GM23248 (cell line): ENCODE data around the gene KCTD6. TPM values are rescaled to one million over a fixed set of nuclear protein-coding genes. Genes with fewer than 3 reads are reported as not detected.

Experiments
- DNase-seq: peaks from one replicate; pipeline ENCODE4 v3.0.0-alpha.2; 2015
- H2AFZ ChIP-seq: fragments of 200-600 bp; sonication (generic); 2 replicates; pipeline ENCODE4 v1.6.1; 2016; ENCODE audit warnings: antibody characterized with exemption
- H3F3A ChIP-seq: fragments of 200-600 bp; sonication (generic); 2 replicates; pipeline ENCODE4 v1.6.1; 2016; ENCODE audit warnings: mild to moderate bottlenecking, antibody characterized with exemption, mixed run types; ENCODE audit not compliant: insufficient read depth
- H3K27ac ChIP-seq: fragments of 200-600 bp; sonication (generic); 2 replicates; pipeline ENCODE4 v1.5.1; 2016; ENCODE audit warnings: mild to moderate bottlenecking
- H3K27me3 ChIP-seq: fragments of 200-600 bp; sonication (generic); replicated peaks from 2 replicates; pipeline ENCODE4 v1.6.1; 2016; ENCODE audit warnings: mild to moderate bottlenecking; ENCODE audit not compliant: insufficient read depth
- H3K36me3 ChIP-seq: fragments of 200-600 bp; sonication (generic); 2 replicates; pipeline ENCODE4 v1.6.1; 2016; ENCODE audit warnings: low read depth, mild to moderate bottlenecking
- H3K4me1 ChIP-seq: fragments of 200-600 bp; sonication (generic); 2 replicates; pipeline ENCODE4 v1.6.1; 2016; ENCODE audit warnings: mild to moderate bottlenecking; ENCODE audit not compliant: insufficient read depth
- H3K4me2 ChIP-seq: fragments of 200-600 bp; sonication (generic); one replicate; pipeline ENCODE4 v1.6.1; 2016; ENCODE audit warnings: mild to moderate bottlenecking; ENCODE audit not compliant: unreplicated experiment
- H3K4me3 ChIP-seq: fragments of 200-600 bp; sonication (generic); 2 replicates; pipeline ENCODE4 v1.5.1; 2016; ENCODE audit warnings: mild to moderate bottlenecking
- H3K79me2 ChIP-seq: fragments of 200-600 bp; sonication (generic); 2 replicates; pipeline ENCODE4 v1.6.1; 2016; ENCODE audit warnings: mild to moderate bottlenecking; ENCODE audit not compliant: insufficient read depth
- H3K9ac ChIP-seq: fragments of 200-600 bp; sonication (generic); 2 replicates; pipeline ENCODE4 v1.6.1; 2016; ENCODE audit warnings: mild to moderate bottlenecking
- H3K9me2 ChIP-seq: fragments of 200-600 bp; sonication (generic); 2 replicates; pipeline ENCODE4 v1.6.1; 2016; ENCODE audit warnings: mixed run types, mild to moderate bottlenecking, moderate library complexity; ENCODE audit not compliant: insufficient read depth
- H3K9me3 ChIP-seq: fragments of 200-600 bp; sonication (generic); one replicate; pipeline ENCODE4 v1.6.1; 2017; ENCODE audit warnings: low read depth
- H4K20me1 ChIP-seq: fragments of 200-600 bp; sonication (generic); 2 replicates; pipeline ENCODE4 v1.6.0; 2016; ENCODE audit not compliant: insufficient read depth
- EZH2 ChIP-seq: fragments of 200-600 bp; sonication (generic); IDR thresholded peaks from 2 replicates; pipeline ENCODE4 v1.6.1; 2018; ENCODE audit warnings: antibody characterized with exemption, mild to moderate bottlenecking; ENCODE audit not compliant: insufficient read depth, poor library complexity, severe bottlenecking
- EZH2phosphoT487 ChIP-seq: fragments of 200-600 bp; sonication (generic); IDR thresholded peaks from 2 replicates; pipeline ENCODE4 v1.6.1; 2018; ENCODE audit warnings: antibody characterized with exemption, moderate library complexity, mild to moderate bottlenecking, low read depth; ENCODE audit not compliant: insufficient read depth
- WGBS, 2 experiments: methylation state at CpG; one replicate each; pipeline ENCODE4 v1.1.6; 2015 to 2017; ENCODE audit warnings: low lambda C conversion rate in 2 of 2, low coverage in 1 of 2; ENCODE audit errors: missing lambda C conversion rate in 2 of 2; 5-methylcytosine and 5-hydroxymethylcytosine counted together
- in situ Hi-C: fragments of 300-500 bp; cut with MboI; formaldehyde crosslinking; loops from 2 replicates; pipeline ENCODE4 v1.15.0; 2020
- polyA plus RNA-seq: library from polyadenylated mRNA; unstranded; fragments of >200 nt; fragmentation: Nextera tagmentation; extraction: Ambion mirVana; gene quantifications from 2 replicates; pipeline ENCODE4 v1.2.1, GENCODE V29; 2016
- total RNA-seq: library from RNA; depleted of rRNA; stranded (reverse); fragments of >200 nt; shearing (Covaris generic); gene quantifications from 2 replicates; pipeline ENCODE4 v1.2.3, GENCODE V29; 2014; rRNA removed

The KCTD6 gene
- total RNA-seq (12.3 and 13.7 TPM in 2 replicates), polyA plus RNA-seq (12.8 and 15.7 TPM in 2 replicates)

DNA sequence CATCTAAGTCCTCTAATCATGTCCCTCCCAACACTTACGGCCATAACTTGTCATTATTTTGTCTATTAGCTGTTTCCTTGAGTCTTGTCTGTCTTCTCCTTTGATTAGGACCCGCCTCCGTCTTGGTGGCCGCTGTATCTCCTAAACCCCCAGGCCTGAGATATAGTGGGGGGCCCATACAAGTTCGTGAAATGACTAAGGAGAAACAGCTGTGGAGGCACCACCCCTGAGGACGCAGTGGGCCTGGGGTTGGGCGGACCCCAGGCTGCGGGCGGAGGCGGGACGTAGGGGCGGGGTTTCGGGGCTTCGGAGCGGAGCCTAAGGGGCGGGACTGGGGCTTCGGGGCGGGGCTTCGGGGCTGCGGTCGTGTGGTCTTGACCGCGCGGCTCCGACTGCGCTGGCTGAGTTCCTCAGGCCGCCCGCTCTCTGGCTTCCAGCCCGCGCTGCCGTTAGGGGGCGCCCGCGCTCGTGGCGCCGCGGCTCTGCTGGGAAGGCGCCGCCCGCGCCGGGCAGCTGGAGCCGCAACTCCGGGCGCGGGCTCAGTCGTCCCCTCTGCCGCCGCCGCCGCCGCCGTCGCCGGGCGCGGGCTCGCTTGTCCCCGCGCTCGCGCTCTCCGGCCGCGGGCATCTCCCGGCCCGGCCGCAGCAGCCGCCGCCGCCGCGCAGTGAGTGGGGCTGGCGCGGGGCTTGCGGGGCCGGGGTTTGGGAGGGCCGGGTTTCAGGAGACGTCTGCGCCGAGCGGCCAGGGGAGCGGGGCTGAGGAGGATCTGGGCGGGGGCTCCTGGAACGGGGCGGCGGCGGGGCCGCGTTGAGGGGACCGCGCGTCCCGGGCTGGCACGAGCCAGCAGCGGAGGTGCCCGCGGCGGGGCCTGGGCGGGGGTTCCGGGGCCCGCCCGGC lies at the start of gene KCTD6:
Gene KCTD6, plus strand, starts transcription at position 591 of the 897 bp plus-strand sequence. CDS start 6,660 bp downstream, outside the sequence.
- 2% methylated on average over 40 to 81 of the region's 104 CpGs for WGBS, 2 experiments
- Histone ChIP-seq H3K27me3 (no peaks in the 10 kb centered on the region), H3F3A (peaks cover 51% of the 10 kb centered on the region), H3K27ac (no peak within 1 kb of the TSS), H4K20me1 (peaks cover 2% of the 10 kb centered on the region; the same call in 1 of the 2 replicates), H3K9ac (peak within 1 kb of the TSS; percentile 81), H3K36me3 (no peaks in the 10 kb centered on the region), H2AFZ (peak within 1 kb of the TSS; percentile 84), H3K4me2 (peak within 1 kb of the TSS; percentile 83), H3K9me3 (no peaks in the 10 kb centered on the region), H3K9me2 (no peaks in the 10 kb centered on the region), H3K4me1 (peaks cover 48% of the 10 kb centered on the region), H3K79me2 (peaks cover 42% of the 10 kb centered on the region), H3K4me3 (peak within 1 kb of the TSS; percentile 91)
- in situ Hi-C loops = no loop called here
- DNase-seq = peak; percentile 96
- no peak for TF ChIP-seq EZH2
- no peak for TF ChIP-seq EZH2phosphoT487

DNA sequence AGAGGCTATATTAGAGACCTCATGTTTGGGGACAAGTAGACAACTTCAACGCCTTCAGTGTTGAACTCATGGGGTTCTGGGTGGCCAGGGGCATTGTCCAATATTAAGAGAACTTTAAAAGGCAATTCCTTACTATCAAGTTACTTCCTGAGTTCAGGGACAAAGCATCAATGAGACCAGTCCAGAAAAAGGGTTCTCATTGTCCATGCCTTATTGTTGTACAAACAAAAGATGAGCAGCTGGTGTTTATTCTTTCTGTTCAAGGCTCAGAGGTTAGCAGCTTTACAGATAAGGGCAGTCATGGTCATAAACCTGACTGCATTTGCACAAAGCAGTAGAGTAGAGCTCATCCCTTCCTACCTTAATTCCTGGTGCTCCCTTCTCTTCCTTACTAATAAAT lies 39.7 kb upstream of the KCTD6 start:
- no peaks in the 10 kb centered on the region for H3K27me3 ChIP-seq
- no peaks in the 10 kb centered on the region for H3F3A ChIP-seq
- in situ Hi-C loops = no loop called here
- H3K27ac ChIP-seq = no peak overlapping the region
- H3K9me3 ChIP-seq = no peaks in the 10 kb centered on the region
- no peak overlapping the region for H2AFZ ChIP-seq
- H3K4me3 ChIP-seq = no peak overlapping the region
- no peak overlapping the region for H3K9ac ChIP-seq
- DNase-seq = no peak
- H4K20me1 ChIP-seq = no peaks in the 10 kb centered on the region
- H3K9me2 ChIP-seq = no peaks in the 10 kb centered on the region
- TF ChIP-seq EZH2 = no peak
- TF ChIP-seq EZH2phosphoT487 = no peak
- 11 to 20% methylated on average over 1 of the region's 1 CpG for WGBS, 2 experiments
- no peaks in the 10 kb centered on the region for H3K4me1 ChIP-seq
- H3K4me2 ChIP-seq = no peak overlapping the region
- H3K79me2 ChIP-seq = no peaks in the 10 kb centered on the region
- H3K36me3 ChIP-seq = no peaks in the 10 kb centered on the region

DNA sequence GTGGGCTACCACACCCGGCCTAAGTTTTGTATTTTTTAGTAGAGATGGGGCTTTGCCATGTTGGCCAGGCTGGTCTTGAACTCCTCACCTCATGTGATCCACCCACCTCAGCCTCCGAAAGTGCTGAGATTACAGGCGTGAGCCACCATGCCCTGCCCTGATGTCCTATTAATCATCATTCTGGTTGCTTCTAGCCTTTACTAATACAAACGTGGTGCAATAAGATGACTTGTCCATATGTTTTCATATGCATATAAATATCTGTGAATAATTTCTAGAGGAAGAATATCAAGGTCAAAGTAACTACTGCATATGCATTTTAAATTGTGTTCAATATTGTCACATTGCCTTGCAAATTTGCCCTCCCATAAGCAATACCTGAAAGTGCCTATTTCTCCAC lies 32.7 kb upstream of the KCTD6 start:
- Histone ChIP-seq H3K79me2 (no peaks in the 10 kb centered on the region), H3K9me2 (no peaks in the 10 kb centered on the region), H3K9ac (no peak overlapping the region), H3K27me3 (no peaks in the 10 kb centered on the region), H3K4me2 (no peak overlapping the region), H3K9me3 (no peaks in the 10 kb centered on the region), H2AFZ (no peak overlapping the region), H3K4me1 (peaks cover 3% of the 10 kb centered on the region; the same call in 1 of the 2 replicates), H4K20me1 (no peaks in the 10 kb centered on the region), H3K4me3 (no peak overlapping the region), H3K36me3 (no peaks in the 10 kb centered on the region), H3K27ac (no peak overlapping the region), H3F3A (peaks cover 4% of the 10 kb centered on the region; the same call in 1 of the 2 replicates)
- TF ChIP-seq EZH2 (no peak), EZH2phosphoT487 (no peak)
- no peak for DNase-seq
- 52 to 56% methylated on average over 4 of the region's 4 CpGs for WGBS, 2 experiments
- in situ Hi-C loops = no loop called here

DNA sequence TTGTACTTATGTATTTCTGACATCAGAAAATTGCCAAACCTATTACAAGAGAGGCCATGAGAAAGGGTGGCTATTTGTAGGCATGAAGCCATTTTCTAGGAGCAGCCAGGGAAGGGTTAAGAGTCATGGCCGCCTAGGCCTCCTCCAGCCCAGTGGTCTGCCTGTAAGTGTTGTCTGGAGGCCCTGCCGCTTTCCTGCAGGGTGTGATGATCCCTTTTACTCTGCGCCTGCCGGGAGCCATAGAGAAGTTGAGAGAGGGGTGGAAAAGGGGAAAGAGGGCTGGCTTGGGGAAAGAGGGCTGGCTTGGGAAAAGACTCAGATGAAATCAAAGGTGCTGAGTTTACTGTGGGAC lies 29.1 kb upstream of the KCTD6 start:
- Histone ChIP-seq H3K4me2 (peak overlapping the region; percentile 51), H3K27ac (no peak overlapping the region), H3K9ac (no peak overlapping the region), H3K9me2 (no peaks in the 10 kb centered on the region), H3K9me3 (no peaks in the 10 kb centered on the region), H3K4me3 (no peak overlapping the region), H3K4me1 (peaks cover 5% of the 10 kb centered on the region; the same call in 1 of the 2 replicates), H3K27me3 (no peaks in the 10 kb centered on the region), H2AFZ (no peak overlapping the region), H4K20me1 (no peaks in the 10 kb centered on the region), H3F3A (peaks cover 11% of the 10 kb centered on the region; the same call in 1 of the 2 replicates), H3K79me2 (no peaks in the 10 kb centered on the region), H3K36me3 (no peaks in the 10 kb centered on the region)
- no peak for DNase-seq
- 32 to 36% methylated on average over 4 of the region's 4 CpGs for WGBS, 2 experiments
- in situ Hi-C loops = no loop called here
- TF ChIP-seq EZH2 (no peak), EZH2phosphoT487 (no peak)
